Gastrocnemius medialis (tissue), 4 donors: ENCODE data around the gene TMEM108.

ENCODE experiments used
- POLR2A ChIP-seq, 2 donors: fragments of 450-650 bp; IDR thresholded peaks; one replicate each; pipeline ENCODE4 v1.6.1; 2017; ENCODE audit warnings: antibody characterized with exemption in 2 of 2, mild to moderate bottlenecking in 2 of 2, moderate library complexity in 2 of 2
- TF ChIP-seq, protein P1 (sequence below), 5 experiments: fragments of 450-650 bp in 3 of 5; fragments of 200-600 bp in 2 of 5; sonication (generic) in 2 of 5; IDR thresholded peaks in 4 of 5; conservative IDR thresholded peaks in 1 of 5; 1 replicate in 4 of 5; 2 replicates in 1 of 5; pipeline ENCODE4 v1.5.1; 2016 to 2019; ENCODE audit warnings: antibody characterized with exemption in 5 of 5, mild to moderate bottlenecking in 3 of 5, moderate library complexity in 3 of 5

DNA sequence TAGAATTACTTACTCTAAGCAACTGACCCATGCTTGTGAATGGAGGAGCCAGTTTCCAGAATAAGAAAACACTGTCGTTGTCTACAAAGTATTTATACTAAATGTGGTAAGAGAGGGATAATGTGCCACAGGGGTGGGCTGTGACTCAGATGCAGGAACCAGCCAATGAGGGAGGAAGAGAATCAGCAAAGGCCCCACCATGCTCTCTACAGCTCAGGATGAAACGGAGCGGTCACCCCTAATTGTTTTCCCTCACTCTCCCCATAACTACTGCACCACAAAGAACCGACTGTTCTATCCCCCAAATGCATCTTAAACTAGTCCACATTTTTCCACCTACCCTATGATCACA lies 406.2 kb downstream of the TMEM108 start:
- TF ChIP-seq POLR2A (IDR thresholded peaks at IDR 0.05), result no peak
- TF ChIP-seq, protein P1, sequence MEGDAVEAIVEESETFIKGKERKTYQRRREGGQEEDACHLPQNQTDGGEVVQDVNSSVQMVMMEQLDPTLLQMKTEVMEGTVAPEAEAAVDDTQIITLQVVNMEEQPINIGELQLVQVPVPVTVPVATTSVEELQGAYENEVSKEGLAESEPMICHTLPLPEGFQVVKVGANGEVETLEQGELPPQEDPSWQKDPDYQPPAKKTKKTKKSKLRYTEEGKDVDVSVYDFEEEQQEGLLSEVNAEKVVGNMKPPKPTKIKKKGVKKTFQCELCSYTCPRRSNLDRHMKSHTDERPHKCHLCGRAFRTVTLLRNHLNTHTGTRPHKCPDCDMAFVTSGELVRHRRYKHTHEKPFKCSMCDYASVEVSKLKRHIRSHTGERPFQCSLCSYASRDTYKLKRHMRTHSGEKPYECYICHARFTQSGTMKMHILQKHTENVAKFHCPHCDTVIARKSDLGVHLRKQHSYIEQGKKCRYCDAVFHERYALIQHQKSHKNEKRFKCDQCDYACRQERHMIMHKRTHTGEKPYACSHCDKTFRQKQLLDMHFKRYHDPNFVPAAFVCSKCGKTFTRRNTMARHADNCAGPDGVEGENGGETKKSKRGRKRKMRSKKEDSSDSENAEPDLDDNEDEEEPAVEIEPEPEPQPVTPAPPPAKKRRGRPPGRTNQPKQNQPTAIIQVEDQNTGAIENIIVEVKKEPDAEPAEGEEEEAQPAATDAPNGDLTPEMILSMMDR (IDR thresholded peaks at IDR 0.05 in 4 of 5, conservative IDR thresholded peaks at IDR 0.05 in 1 of 5), result no peak
